PFSK-1 (cell line): Measurements from ENCODE around the gene AMMECR1.

Source experiments
- FOXP2 ChIP-seq: optimal IDR thresholded peaks from 2 replicates; pipeline ENCODE3; 2011; ENCODE audit warnings: borderline replicate concordance, control low read depth, inconsistent platforms; ENCODE audit not compliant: insufficient read depth; ENCODE audit errors: extremely low read length, extremely low read depth
- POLR2AphosphoS5 ChIP-seq: IDR thresholded peaks from 2 replicates; pipeline ENCODE4 v1.6.1; 2012; ENCODE audit warnings: low read depth, mild to moderate bottlenecking, control low read depth, low read length, moderate library complexity
- SIN3A ChIP-seq: IDR thresholded peaks from 2 replicates; pipeline ENCODE4 v1.6.1; 2012; ENCODE audit warnings: mild to moderate bottlenecking, low read length, moderate library complexity, borderline replicate concordance; ENCODE audit not compliant: insufficient read depth
- TAF1 ChIP-seq: IDR thresholded peaks from 2 replicates; pipeline ENCODE4 v1.6.1; 2012; ENCODE audit warnings: low read length, control low read depth, borderline replicate concordance; ENCODE audit not compliant: insufficient read depth
- TF ChIP-seq, protein P1 (sequence below), 2 experiments: IDR thresholded peaks; 2 replicates each; pipeline versions ENCODE4 v1.6.1 to v1.8.0; 2011 to 2012; ENCODE audit warnings: low read depth in 2 of 2, low read length in 2 of 2, control low read depth in 1 of 2, inconsistent platforms in 1 of 2, mild to moderate bottlenecking in 1 of 2, moderate library complexity in 1 of 2; ENCODE audit not compliant: insufficient read depth in 1 of 2

AMMECR1 gene

DNA sequence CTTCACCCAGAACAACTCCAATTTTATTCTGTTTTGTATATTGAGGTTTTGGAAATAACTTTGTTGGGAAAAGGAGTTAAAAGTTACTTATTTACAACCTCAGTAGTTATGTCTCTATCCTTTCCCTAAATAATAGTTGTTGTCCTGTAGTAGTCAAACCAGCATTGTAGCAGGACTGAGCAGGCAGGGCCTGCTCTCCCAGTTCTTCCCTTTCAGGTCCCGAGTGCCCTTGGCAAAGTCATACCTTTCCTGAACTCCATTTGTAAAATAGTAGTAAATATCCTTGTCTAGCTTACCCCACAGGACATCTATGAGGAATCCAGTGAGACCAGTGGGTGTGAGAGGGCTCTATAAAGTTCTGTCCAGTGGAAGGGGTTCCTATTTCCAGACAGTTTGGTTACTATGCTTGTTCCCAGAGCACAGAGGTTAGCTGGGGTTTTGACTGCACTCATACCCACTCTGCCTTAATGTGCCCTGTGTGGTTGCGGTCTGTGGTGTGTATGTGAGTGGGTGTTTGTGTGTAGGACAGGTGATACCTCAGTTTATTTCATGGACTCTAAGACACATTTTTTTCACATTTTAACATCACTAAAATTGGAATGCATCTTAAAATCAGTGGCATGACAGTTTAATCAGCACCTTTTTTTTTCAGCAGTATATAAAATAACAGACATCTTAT is 136.3 kb downstream of the AMMECR1 start:
- TF ChIP-seq, protein P1, sequence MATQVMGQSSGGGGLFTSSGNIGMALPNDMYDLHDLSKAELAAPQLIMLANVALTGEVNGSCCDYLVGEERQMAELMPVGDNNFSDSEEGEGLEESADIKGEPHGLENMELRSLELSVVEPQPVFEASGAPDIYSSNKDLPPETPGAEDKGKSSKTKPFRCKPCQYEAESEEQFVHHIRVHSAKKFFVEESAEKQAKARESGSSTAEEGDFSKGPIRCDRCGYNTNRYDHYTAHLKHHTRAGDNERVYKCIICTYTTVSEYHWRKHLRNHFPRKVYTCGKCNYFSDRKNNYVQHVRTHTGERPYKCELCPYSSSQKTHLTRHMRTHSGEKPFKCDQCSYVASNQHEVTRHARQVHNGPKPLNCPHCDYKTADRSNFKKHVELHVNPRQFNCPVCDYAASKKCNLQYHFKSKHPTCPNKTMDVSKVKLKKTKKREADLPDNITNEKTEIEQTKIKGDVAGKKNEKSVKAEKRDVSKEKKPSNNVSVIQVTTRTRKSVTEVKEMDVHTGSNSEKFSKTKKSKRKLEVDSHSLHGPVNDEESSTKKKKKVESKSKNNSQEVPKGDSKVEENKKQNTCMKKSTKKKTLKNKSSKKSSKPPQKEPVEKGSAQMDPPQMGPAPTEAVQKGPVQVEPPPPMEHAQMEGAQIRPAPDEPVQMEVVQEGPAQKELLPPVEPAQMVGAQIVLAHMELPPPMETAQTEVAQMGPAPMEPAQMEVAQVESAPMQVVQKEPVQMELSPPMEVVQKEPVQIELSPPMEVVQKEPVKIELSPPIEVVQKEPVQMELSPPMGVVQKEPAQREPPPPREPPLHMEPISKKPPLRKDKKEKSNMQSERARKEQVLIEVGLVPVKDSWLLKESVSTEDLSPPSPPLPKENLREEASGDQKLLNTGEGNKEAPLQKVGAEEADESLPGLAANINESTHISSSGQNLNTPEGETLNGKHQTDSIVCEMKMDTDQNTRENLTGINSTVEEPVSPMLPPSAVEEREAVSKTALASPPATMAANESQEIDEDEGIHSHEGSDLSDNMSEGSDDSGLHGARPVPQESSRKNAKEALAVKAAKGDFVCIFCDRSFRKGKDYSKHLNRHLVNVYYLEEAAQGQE (IDR thresholded peaks at IDR 0.05; ENCODE audit: insufficient read depth in 1 of 2, low read depth in 2 of 2, low read length in 2 of 2): no peak
- TF ChIP-seq SIN3A (no peak), POLR2AphosphoS5 (no peak), FOXP2 (no peak), TAF1 (no peak)

DNA sequence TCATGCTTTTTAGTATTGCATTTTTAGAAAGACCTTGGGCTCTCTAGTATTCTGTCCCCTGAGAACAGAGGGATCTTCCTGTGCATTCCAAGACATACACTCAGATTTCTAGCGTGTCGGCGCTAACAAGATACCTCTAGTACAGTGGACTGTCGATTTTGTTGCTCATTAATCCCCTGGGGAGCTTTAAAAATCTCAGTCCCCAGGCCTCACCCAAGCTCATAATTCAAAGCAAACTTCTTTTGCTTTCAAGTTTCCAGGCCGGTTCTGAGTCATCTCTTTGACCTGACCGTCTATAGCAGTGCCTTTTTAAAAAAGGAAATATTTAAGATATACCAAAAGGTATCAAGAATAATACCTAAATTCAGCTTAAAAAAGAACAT is 137.0 kb downstream of the AMMECR1 start:
- TF ChIP-seq, protein P1 (IDR thresholded peaks at IDR 0.05; ENCODE audit: insufficient read depth in 1 of 2, low read depth in 2 of 2, low read length in 2 of 2): no peak
- TF ChIP-seq SIN3A: no peak
- TF ChIP-seq POLR2AphosphoS5: no peak
- TF ChIP-seq FOXP2: no peak
- no peak for TF ChIP-seq TAF1

DNA sequence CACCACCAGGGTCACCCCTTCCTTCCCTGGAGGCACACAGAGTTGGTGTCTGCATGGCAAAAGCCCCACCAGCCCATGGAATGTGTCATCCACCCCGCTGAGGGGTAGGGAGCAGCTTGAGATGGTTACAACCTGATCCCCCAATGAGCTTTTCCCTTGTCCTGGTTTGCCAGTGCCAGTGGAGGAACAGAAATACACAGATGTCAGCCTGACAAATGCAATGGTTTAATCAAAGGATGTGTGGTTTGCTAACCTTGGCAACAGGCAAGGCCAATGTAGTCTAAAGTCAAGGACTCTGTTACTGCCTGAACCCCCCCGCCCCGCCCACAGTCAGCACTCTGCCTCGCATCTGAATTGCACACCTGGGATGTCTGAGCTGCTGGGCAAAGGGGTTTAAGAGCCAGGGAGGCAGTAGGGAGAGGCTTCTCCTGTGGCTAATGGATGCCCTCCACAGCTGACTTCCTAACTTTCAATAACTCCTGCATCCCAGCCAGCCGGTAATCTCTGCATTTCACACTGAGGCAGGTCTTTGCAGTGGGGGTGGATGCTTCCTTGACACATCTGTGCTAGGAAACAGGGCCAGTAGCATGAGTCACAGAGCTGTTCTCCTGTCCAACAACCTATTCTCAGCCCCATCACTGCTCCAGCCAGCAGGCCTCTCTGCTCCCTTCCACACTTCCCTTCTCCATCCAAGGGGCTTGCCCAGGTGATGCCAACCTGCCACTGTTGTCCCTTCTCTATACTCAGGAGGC is 137.5 kb downstream of the AMMECR1 start:
- TF ChIP-seq SIN3A: no peak
- peak; percentile 24 for TF ChIP-seq FOXP2
- TF ChIP-seq TAF1: no peak
- TF ChIP-seq, protein P1 (IDR thresholded peaks at IDR 0.05; ENCODE audit: insufficient read depth in 1 of 2, low read depth in 2 of 2, low read length in 2 of 2): no peak

DNA sequence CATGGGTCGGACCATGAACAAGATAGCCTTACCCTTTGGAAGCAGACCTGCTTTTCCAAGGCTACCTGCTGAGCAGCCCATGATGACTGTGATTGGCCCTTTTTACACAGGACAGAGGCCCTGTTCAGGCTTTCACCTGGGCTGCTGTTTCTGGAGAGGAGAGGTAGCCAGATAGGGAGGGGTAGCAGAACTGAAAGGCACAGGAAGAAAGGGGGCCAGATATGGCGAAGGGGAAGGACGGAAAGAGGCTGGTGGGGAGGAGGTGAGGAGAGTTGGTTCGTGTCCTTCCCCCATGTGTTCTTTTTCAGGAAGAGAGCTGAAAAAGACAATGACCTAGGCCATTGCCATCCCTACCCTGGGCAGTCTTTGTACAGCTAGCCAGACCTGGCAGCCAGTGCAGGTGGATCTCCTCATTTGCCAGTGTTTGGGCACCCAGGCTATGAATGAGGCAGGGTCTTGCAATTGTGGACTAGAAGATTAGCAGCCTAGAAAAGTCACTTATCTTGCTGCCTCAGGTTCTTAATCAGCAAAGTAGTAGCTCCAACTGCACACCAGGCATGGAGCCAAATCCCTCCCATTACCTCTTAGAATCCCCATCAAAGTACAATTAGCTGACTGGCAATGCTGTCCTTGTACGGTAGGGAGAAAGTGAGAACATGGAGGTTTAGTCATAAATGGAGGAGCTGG is 139.6 kb downstream of the AMMECR1 start:
- TF ChIP-seq, protein P1 (IDR thresholded peaks at IDR 0.05; ENCODE audit: insufficient read depth in 1 of 2, low read depth in 2 of 2, low read length in 2 of 2): no peak
- TF ChIP-seq SIN3A: no peak
- no peak for TF ChIP-seq TAF1
